Activated CD4-positive, CD25-positive, alpha-beta regulatory T cell treated with anti-CD3 and anti-CD28 coated beads, Interleukin-2, amount 50 U/mL, for 16 hours (primary cell): ENCODE results near the gene SLC12A3.

Experiments
- DNase-seq: peaks from one replicate; pipeline ENCODE4 v3.0.0-alpha.2; 2020; ENCODE audit warnings: low read depth, low spot score

Gene SLC12A3

DNA sequence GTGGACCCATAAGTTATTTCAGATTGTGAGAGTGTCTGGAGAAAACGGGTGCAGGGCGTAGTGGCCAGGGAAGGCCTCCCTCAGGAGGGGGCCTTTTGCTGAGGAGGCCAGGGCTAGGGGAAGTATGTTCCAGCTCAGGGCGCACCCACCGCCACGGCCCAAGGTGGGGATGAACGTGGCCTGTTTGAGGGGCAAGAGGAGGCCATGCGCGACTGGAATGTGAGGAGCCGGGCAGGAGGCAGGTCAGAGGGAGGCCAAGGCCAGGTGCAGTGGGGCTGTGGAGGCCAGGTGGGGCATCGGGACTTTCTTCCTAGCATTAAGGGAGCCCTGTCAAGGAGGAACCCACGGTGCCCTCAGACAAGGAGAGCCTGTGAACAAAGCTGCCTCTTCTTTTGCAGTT lies 26.7 kb downstream of the SLC12A3 start:
- DNase-seq: no peak

DNA sequence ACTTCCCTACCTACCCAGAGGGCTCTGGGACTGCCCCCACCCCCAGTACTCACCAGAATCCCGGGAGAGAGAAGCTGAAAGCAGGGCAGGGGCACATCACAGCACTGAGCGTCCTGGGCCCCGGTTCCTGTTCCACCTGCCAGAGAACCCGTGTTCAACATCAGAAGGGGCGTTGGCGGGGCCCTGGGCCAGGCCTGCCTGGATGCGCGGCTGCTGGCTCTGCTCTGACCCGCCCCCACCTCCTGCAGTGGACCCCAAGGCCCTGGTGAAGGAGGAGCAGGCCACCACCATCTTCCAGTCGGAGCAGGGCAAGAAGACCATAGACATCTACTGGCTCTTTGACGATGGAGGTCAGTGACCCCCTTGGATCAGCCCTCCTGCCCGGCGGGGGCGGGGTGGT lies 27.7 kb downstream of the SLC12A3 start:
- no peak for DNase-seq

DNA sequence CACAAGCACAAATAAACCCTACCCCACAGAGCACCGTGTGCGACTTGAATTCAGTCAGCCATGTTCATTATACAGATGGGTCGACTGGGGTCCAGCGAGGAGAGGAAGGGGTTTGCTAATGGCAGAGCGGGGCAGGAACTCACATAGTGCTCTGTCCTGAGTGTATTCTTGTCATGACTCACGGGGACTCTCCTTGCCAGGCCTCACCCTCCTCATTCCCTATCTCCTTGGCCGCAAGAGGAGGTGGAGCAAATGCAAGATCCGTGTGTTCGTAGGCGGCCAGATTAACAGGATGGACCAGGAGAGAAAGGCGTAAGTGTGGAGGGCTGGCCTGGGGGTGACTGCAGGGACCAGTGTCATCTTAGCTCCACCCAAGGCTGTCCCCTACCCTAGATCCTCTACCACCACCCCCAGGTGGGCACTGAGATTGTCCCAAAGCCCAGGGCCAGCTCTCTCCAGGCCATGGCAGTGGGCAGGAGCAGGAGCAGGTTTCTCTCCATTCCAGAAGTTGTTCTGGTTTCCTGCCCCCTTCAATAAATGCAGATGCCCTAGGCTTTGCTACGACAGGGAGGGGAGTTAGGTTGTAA lies 29.4 kb downstream of the SLC12A3 start:
- DNase-seq: no peak

DNA sequence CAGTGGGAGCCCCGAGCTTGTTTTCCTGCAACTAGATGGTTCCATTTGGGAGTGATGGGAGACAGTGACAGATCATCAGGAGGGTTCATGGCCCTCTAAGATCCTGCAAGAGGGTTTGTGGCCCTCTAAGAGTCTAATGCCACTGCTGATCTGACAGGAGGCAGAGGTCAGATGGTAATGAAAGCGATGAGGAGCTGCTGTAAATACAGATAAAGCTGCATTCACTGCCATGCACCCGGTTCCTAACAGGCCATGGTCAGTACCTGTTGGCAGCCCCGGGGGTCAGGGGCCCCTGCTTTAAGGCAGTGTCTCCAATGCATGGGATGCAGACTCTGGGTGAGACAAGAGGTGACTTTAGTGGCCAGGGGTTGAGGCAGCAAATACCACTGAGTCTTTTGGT lies 30.8 kb downstream of the SLC12A3 start:
- no peak for DNase-seq

DNA sequence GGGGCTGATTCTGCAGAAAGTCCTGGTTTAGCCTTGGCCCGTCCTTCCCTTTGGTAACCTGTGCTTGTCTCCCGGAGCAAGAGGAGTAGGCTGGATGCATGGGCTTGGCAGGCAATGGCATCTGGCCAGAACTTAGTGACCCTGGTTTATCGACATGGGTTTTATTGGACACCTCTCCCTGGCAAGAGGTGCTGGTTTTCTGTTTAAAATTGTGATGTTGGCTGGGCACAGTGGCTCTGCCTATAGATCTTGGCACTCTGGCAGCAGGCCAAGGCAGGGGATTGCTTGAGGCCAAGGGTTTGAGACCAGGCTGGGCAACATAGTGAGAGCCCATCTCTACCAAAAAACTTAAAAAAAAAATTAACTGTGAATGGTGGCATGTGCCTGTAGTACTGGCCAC lies 31.2 kb downstream of the SLC12A3 start:
- DNase-seq: no peak

DNA sequence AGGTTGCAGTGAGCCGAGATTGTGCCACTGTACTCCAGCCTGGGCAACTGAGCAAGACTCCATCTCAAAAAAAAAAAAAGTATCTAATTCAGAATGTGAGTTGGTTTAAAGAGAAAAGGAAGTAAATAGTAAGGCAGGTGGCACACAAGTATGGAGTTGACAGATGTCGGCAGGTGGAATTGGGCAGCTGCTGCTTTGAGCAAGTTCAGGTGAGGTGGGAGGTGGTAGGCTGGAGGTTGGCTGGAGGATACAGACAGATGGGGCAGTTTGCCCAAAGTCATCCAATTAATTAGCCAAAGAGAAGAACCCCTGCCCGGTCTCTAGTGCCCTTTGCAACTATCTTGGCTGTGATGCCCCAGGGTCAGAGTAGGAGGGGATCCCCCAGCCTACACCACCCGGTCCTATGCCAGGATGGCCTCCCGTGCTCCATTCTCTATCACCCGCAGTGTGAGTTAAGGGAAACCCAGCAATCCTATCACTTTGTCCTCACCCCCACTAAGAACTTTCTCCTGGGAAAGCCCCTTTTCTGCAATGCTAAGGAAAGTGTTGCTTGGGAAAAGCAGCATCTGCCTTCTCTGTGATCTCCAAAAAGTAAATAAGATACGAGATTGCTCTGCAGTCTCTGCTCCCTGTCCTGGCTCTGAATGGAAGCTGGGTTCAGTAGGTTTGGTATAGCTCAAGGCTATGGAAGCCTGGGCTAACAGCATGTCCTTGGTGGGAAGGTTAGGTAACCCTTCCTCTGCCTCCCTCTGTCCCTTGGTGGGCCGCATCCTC lies 32.2 kb downstream of the SLC12A3 start:
- DNase-seq: no peak

DNA sequence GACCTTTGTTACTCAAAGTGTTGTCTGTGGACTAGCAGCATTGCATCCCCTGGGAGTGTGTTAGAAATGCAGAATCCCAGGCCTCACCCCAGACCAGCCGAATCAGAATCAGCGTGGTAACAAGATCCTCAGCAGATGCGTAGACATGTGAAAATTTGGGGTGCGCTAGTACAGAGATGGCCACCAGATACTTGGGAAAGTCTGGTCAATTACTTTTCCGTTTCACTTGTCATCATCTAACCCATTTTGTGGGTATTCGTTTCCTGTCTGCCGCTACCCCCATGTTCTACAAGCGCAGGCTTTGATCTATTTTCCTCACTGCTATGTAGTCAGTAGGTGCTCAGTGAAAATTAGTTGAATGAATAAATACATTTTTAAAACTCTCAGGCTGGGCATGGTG lies 33.8 kb downstream of the SLC12A3 start:
- no peak for DNase-seq

DNA sequence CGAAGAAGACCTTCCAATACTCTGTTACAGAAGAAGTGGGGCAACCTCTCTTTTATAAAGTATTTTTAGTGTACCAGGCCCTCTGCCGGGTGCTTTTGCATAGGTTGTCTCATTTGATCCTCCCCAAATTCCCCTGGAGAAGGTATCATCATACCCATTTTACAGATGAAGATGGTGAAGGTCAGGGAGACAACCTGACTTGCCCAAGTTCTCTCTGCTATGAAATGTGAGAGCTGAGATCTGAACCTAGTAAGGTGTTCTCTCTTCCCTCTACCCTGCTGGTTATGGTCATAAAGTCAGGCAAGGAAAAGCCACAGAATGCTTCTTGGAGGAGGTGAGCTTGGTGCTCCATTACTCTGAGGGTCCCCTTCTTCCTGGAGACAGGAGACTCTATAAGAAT lies 38.9 kb downstream of the SLC12A3 start:
- DNase-seq: no peak

DNA sequence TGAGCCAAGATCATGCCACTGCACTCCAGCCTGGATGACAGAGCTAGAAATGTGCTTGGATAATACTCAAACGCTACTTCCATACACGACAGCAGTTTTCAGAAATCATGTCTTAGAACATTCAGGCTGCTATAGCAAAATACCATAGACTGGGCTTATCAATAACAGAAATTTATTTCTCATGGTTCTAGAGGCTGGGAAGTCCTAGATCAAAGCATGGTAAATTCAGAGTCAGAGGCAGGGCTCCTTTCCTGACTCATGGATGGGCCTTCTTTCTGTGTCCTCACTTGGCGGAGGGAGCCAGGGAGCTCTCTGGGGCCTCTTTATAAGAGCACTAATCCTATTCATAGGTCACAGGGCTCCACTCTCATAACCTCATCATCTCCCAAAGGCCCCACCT lies 42.4 kb downstream of the SLC12A3 start:
- DNase-seq: no peak

DNA sequence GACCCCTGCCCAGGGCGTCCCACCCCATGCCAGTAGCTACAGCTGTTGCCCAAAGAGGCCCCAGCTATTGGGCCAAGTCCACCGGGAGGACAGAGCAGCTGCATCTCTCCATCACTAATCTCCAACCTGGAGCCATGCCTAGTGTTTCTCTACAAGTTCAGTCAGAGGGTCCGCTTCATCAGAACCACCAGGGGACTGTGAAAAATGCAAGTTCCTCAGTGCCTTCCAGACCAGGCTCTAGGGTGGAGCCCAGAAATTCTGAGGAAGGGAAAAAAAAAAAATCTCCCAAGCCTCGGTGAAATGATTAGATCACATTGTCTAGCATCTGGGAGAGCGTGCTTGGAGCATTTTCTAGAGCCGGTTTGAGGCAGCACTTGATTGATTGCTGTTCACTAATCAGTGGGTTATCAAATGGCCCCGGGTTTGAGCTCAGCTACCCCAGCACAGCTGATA lies 44.5 kb downstream of the SLC12A3 start:
- no peak for DNase-seq

DNA sequence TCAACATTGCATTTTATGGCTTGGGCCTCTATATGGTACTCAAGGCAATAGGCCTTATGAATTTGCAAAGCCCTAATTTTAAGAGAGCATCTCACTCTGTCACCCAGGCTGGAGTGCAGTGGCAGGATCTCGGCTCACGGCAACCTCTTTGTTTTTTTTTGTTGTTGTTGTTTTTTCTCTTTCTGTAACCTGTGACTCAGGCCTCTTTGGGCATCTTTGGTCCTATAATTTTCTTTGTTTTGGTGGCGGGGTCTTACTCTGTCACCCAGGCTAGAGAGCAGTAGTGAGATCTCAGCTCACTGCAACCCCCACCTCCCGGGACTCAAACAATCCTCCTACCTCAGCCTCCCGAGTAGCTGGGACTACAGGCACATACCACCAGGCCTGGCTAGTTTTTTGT lies 45.1 kb downstream of the SLC12A3 start:
- DNase-seq: no peak

DNA sequence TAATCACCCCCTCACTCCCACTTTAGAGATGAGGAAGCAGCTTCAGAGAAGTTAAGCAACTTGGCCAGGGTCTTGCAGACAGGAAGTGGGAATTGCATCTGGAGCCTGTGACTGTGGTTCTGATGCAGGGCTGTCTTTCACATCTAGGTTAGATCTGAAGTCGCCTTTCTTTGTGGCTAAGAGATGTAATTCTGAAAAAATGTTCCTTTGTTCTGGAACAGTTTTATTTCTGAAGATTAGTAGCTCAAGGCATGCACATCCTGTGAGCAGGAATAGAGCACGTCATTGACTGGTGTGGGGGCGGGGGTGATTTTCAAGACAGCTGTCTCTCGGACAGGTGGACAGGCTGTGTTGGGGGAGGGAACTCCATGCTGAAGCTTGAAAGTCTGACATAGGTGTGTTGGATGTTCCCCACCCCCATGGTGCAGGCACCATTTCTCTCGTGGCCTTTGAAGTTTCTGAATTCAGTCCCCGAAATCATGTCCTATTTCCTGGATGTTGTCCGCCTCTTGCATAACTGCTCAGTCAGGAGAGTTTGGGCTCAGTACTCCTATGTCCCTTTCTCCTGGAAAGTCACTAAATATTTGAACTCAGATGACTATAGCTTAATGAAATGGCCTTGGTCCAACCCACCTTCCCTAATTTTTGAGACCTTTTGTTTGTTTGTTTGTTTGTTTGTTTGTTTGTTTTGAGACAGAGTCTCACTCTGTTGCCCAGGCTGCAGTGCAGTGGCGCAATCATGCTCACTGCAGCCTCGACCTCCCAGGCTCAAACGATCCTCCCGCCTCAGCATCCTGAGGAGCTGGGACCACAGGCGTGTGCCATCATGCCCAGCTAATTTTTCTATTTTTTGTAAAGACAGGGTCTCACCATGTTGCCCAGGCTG lies 45.9 kb downstream of the SLC12A3 start:
- DNase-seq: no peak

DNA sequence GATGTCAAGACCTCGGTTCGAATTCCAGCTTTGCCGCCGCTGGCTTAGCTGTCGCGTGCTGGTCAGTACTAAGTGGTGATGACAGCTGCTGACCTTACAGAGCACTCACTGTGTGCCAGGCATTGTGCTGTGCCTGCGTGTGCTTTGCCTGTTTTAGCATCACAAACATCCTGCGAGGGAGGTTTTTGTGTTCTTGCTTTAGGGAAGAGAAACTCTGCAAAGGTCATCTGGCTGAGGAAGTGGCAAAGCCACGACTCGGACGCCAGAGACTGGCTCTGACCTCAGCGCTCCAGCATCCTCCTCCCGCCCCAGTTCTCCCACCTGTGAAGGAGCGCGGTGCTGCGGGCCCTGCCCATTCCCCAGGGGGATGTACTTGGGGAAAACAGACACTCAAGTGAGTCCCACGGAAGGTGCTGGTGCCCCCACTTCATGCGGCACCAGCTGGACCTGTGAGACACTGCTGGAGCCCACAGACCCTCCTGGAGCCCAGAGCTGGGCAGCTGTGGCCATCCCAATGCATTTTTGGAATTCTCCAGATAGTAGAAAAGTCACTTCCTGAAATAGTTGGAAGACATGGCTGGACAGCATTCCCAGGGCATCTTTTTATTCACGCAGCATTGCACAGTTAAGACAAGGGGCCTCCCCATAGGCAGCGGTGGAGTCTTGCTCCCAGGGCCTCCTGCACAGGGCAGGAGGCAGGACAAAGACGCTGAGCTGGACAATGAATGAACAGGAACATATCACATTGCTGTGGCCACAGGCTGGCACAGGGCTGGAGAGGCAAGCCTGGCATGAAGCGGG lies 47.0 kb downstream of the SLC12A3 start:
- no peak for DNase-seq

DNA sequence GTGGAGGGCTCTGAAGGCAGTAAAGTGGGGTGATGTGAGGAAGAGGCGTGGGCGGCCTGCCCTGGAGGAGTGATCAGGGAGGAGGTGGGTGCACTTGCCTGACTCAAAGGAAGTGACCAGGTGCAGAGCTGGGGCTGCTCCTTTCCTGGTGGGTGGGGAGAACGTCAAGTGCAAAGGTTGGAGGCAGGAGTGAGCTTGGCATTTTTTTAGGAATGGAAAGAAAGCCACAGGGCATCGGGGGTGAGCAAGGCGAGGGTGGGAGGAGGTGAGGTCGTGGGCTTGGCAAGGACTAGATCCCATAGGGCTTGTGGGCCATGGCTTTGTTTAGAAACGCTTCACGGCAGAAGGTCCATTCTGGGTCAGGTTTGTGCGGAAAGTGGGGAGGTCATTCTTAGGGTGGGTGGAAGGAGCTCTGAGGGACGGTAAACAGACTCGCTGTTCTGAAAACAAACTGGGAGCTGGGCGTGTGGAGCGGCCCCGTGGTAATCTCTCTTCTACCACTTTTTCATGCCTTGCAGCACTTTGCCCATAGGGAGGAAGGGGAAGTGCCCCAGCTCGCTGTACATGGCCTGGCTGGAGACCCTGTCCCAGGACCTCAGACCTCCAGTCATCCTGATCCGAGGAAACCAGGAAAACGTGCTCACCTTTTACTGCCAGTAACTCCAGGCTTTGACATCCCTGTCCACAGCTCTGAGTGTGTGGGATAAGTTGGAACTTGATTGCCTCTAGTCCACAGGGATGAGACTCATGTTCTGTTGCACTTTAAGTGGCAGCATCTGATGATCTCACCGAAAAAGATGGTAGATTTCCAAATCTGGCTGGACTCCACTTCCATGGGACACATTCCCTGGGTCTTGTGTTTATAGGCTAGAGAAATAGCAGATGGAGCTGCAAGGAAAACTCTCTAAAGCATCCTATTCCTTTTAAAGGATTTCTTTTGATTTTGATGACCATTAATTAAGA lies 48.0 kb downstream of the SLC12A3 start:
- DNase-seq: no peak

DNA sequence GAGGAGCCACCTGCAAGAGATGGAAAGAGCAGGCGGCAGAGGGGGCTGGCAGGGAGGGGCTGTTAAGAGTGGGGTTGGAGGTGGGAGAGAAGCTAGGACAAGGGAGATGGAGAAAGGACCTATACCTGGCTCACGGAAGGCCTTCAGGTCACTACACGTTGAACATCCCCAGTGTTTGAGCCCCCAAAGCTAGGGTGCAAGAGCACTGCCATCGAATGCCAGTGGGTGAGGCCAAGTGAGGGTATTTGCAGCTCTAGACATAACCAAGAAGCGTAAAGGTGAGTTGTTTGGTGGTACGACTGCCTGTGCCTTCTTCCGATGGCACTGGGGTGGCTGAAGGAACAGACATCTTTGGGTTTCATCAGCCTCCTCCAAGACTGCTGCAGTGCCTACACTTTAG lies 49.9 kb downstream of the SLC12A3 start:
- no peak for DNase-seq

DNA sequence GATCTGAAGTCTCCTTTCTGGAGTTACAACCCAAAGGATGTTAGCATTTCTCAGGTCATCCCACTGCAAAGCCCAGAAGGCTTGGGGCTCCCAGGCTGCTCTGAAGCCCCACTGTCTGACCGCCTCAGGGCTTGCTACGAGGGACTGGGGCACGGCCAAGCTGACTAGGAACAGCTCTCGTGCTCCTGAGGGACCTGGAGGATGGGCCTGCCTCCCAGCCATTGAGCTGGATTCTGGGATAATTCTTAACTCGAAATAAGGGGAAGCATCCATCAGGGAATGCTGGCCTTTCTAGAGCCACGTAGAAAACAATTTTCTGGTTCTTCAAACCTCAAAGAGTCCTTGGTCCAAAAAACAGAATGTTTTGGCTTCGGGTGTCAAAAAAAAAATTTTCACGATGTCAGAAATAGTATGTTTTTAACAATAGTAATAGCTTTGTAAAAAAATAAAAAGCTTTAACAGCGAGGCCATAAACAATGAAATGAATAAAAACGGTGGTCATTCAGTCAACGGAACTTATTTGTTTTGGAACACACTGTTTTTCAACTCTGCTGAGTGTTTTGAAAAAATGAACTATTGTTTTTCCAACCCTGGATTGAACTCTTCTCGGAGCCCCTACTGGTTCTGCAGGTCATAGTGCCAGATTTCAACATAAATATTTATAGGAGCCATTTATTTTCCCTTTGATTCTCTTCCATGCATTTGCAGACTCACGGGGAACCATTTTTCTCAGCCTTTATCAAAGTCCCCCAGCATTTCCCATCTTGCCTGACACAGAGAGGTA lies 50.5 kb downstream of the SLC12A3 start:
- DNase-seq: no peak

DNA sequence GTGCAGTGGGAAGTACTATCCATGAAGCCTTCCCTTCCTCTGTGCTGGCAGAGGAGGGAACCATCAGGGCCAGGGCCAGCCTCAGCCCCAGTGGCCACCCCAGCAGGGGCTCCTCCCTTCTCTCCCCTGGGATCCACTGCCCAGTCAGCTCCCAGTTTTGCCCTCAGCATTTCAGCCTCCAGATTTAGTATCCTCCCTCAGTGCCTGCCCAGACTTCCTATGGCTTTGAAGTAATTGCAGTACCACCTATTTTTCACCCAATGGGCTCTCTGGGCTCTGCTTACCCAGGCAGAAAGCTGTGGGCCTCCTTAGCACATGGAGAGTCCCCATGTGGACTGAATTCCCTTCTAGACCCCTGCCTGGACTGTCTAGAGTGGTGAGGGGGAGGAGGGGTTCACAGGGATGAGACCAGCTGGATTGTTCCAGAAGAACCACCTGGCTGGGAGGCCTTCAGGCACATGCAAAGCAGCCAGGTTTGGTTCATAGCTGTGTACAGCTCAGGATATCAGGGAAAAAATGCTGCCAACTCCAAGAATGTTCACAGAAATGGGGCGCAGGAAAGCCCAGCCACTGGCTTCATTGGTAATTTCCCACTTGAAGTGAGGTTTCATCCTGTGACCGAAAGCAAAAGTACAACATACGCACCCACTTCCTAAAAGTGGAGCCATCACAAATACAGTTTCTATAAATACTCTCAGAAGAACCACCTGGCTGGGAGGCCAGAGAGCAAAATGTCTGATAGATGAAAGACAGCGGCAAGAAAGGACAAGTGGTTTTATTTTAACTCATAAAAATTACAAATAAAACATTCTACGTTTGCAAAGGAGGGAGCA lies 51.8 kb downstream of the SLC12A3 start:
- no peak for DNase-seq

DNA sequence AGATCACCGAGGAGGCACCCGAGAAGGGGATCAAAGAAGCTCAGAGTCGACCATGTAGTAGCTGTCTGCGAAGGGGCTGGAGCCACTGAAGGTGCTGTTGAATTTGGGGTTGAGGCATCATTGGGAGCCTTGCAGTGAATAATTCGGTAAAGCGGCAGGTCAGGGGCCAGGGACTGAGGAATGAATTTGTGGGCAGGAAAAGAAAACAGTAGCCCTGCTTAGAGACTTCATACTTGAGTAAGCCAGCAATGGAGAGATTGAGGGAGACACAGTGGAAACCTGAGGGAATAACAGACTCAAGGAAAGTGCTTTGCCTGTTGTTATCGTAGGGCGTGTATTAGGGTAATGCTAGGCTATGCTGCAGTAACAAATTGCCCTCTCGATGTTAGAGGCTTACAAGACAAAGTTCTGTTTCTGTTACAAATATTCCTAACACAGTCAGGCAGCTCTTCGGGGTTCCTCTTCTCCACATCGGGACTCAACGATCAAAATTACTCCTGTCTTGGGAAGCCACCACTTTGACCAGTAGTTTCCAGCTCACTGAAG lies 53.5 kb downstream of the SLC12A3 start:
- no peak for DNase-seq
